Amygdala (tissue), 56 donors: ENCODE results near the gene CMTM1.
A peak's percentile ranks its signal among the peaks of the same experiment; 100 is the strongest.

ENCODE experiments used
- DNase-seq, 56 donors: peaks; one replicate each; lab custom pipeline; 2025; lab: John Stamatoyannopoulos, UW

CMTM1 gene, protein sequence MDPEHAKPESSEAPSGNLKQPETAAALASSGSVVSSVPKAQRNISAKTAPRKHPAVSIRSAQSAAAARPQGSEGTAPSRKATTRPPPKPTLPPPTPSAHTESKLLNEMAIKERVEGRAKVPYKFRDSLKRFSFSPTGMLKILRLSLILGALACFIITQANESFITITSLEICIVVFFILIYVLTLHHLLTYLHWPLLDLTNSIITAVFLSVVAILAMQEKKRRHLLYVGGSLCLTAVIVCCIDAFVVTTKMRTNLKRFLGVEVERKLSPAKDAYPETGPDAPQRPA

DNA sequence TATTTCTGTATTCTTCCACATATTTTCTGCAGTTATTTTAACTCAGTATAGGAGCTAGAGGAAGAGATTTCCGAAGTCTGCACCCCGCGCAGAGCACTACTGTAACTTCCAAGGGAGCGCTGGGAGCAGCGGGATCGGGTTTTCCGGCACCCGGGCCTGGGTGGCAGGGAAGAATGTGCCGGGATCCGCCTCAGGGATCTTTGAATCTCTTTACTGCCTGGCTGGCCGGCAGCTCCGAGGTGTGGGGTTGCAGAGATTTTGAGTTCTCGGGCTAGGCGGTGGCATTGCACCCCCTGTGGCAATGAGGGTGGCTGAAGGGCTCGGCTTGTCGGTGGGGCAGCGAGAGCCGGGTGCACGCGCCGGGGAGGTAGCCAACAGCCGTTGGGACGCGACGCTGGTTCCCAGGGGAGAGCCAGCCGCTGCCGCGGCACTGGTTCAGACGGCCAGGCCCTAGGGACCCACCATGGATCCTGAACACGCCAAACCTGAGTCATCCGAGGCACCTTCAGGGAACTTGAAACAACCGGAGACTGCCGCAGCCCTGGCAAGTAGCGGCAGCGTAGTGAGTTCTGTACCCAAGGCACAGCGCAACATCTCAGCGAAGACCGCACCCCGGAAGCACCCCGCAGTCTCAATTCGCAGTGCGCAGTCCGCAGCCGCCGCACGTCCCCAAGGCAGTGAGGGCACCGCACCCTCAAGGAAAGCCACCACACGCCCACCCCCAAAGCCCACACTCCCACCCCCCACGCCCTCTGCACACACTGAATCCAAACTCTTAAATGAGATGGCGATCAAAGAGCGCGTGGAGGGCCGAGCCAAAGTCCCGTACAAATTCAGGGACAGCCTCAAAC is at the start of gene CMTM1:
TSS of gene CMTM1 (plus strand) at position 389 of the 851 bp plus-strand sequence. CDS start at position 464, 75 bp downstream.
- DNase-seq, result no peak

DNA sequence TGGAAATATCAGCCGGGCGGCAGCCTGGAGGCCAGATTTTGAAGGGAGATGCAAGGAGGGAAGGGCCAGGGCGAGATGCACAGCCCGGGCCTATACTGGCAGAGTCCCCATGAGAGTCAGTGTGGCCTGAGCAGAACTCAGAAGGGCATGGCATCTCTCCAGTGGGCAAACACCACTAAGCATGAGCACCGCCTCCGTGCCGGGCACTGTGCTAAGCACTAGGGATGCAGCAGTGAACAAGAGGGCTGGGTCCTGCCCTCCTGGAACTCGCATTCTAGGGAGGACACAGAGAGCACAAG is 49.8 kb upstream of the CMTM1 start:
- peak in 2 of 56 donors; percentile 84 to 91 for DNase-seq

DNA sequence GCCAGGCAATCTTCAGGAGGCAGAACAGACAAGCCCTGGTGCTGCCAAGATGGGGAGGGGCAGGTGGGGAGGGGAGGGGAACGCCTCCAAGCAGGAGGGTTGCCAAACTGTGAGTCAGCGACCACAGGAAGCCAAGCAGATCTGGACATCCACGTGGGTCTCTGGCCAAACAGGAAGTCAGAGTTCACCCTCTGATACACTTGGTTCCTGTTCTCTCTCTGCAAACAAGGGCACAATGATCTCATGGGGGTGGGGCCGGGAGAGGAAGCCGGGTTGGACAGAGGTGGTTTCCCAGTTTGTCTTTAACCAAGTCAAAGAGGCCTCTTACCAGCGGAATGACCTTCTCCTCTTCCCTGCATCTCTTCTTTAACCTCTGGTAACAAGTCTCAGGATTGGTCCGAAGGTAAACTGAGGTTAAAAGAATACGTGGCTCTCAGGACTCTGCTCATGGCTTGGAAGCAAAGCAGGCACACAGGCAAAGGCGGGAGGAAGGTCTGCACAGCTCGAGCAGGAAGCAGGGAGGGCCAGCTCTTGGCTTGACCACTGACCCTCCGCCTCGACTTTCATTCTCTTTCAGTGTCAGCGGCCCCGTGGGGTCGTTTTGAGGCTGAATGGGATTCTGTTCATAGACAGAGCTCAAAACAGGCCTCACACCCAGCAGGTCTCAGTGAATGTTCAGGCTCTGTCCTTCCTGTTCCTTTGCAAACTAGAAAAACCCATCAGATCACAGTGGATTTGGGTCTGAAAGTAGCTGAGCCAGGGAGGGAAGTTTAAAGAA is 49.2 kb upstream of the CMTM1 start:
- DNase-seq, result peak; percentile 47 to 97 (median 88)

DNA sequence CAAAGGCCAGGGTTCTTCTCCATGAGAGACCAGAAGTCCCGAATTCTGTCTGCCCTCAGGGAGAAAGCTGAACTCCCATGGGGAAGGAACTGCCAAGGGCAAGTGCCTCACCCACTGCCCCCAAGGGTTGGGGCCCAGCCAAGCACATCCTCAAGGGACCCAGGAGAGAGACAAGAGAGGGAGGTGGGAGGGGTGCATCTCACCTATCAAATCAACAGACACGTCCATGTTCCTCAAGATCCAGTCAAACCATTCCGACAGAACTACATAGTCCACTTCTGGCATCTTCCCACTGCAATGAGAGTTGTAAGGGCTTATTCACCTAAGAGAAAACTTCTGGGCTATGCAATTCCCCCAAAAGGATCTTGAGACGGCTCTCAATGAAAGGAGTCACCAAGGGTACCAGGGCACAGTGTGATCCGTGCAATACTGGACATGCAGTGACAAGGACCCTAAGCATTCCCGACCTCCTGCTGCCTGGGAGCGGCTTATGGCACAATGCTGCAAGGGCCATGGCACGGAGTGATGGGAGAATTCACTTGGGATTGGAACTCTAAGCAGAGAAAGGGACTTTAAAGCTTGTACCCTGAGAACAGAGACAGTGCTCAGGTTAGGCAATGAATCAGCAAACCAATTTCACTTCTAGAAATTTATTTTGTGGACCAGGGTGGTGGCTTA is 48.5 kb upstream of the CMTM1 start:
- peak in 1 of 56 donors; percentile 34 for DNase-seq

DNA sequence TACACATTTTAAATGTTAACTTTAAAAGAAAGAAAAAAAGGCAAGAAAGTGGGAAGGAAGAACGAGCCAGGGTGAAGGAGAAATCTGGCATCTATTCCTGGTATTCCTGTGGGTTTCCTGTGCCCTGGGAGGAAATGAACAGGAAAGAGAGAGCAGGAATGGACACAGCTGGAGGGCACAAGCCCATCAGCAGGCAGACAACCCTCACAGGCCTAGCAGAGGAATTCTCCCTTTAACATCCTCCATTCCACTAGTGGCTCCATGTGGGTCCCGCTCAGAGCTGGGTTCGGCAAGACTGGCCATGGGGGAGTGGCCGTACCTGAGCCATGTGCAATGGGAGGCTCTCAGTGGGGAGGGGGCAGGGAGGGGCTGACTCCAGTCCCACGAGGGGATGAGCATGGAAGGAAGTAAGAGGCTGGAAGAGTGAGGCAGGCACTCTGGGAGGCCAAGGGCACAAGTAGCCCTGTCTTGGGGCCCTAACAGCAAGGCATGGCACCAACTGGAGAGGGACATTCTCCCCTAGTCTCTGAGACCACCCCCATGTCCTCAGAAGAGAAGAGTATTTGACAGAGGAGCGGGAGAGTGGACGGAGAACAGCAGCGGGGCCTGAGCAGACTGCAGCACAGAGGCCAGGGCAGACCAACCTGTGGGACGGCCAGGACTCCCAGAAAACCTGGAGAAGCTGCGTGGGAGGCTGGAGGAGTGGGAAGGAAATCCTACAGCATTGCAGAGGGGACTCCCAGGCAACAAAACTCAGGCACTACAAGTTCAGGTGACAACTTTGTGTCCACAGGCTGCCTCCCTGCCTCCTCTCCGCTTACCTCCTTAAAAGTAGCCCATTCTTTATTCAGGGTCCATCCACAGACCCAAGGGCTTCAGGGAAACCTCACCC is 46.5 kb upstream of the CMTM1 start:
- no peak for DNase-seq

DNA sequence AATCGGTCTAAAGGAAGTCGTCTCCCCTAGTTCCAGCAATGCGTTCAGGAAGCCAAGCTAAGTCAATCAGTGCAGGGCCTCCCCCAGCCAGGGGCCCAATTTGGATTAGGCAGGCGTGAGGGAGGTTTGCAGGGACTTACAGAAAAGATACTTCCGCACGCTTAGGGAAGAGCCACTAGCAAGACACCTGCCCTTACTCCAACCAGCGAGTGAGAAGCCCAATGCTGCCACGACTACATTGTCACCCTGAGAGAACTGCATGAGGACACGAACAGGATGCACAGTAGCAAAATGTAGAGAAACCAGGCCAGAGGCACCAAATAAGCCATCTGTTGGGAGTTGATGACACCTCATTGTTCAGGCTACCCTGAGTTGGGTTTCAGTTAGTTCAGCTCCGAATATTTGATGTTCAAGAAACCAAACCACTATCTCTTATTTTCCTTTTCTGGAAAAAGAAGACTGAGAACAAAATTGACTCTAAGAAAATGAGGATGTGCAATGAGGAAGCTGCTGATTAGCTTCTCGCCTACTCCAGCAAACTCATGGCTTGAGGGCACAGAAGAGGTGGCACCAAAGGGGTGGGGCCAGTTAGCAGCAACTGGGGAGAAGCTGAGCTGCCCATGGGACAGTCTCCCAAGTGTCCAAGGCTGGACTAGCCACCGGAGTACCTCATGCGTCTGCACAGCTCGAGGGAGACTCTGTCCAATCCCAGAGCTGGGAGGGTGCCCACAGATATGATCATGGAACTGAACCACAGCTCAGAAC is 45.7 kb upstream of the CMTM1 start:
- peak in 7 of 56 donors; percentile 15 to 54 (median 35) for DNase-seq

DNA sequence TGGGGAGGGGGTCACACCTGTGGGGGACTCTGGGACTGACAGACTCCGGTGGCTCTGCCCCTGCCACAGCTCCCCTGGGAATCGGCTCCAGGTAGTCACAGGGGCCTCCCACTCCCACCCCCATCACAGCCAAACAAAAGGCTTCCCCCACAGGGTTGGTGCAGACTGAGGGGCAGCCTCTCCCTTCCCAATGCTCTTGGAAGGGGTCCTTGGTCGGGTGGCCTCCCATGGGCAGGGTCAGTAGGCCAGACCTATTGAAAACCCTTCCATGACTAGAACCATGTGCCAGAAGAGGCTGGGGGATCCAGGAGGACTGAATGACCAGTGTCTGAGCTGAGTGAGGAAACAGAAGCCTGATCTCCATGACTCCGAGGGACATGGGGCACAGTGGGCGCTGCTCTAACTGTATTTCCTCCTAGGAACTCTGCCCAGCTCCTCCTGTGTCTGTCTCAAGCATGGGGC is 45.0 kb upstream of the CMTM1 start:
- no peak for DNase-seq

DNA sequence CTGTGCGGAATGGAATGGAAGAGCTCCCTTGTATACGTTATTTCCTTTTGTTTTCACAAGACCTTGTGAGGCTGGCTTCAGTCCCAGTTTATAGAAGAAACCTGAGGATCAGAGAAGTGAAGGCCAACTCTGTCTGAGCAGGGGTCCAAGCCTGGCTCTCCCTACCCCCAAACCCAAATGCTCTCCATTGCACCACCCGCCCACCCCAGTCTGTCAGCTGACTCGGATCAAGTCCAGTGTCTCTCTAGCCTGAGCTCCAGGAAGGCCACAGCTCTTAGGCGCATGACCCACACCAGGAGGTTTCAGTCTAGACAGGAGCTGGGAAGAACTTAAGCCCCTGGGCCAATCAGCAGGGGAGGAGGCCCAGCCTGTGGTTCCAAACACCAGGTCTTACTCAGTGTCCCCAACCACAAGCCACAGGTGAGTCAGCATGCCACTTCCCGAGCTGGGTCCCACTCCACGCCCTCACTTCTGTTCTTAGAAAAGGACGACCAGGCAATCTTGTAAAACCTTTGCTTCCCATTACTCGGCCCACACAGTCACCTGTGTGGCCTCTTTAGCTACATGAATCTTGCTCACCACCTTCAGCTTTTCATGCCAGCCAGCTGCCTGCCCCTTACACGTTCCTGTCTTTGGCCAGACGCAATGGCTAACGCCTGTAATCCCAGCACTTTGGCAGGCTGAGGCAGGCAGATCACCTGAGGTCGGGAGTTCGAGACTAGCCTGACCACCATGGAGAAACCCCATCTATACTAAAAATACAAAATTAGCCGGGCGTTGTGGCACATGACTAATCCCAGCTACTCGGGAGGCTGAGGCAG is 44.1 kb upstream of the CMTM1 start:
- peak in 2 of 56 donors; percentile 12 to 13 for DNase-seq

DNA sequence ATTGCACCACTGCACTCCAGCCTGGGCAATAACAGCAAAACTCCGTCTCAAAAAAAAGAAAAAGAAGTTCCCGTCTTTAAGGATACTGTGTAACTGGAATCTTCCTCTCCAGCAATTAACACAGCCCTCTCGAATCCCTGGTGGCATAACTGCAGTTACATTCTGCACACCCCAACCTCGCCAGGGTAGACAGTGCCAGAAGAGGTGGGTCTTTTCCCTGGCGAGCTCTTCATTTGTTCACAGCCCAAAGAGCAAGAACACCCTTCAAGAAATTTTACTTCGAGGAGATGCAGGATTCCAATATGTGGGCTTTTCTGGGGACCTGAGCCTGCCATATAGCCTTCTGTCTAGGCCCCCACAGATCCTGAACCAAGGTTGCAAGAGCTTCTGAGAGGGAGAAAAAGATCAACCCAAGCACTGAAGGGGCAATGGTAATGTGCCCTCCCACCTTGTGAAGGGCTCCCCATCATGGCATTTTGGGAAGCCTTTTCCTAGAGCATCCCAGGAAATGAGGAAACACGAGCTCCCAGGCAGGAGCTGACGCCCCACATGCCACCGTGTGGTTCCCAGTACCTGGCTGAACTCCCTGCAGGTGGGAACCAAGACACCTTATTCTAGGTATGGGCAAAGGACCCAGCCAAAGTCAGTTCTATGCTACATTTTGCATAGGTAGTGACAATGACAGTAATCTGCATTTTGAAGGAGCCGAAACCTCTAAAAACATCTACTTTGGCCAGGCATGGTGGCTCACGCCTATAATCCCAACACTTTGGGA is 43.2 kb upstream of the CMTM1 start:
- no peak for DNase-seq

DNA sequence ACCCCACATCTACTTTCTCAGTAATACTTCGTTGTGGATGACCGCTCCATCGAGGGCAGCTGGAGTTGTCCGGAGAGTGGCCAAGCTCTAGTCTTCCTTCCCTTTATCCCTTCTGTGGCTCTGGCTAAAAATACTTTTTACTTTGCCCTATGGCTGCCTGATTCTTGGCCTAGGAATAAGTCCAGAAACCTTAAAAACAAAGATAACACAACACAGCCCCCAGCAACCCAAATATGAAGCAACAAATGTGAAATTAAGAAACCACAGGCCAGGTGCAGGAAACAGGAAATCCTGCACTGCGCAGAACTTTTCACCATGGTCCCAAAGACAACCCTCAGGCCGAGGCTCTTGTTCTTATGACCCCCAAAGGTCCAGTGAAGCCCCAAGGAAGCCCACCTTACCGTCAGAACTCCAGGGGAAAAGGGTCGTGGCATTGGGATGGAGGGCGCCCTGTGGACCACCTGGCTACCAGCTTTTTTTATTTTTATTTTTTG is 42.3 kb upstream of the CMTM1 start:
- DNase-seq, result no peak

DNA sequence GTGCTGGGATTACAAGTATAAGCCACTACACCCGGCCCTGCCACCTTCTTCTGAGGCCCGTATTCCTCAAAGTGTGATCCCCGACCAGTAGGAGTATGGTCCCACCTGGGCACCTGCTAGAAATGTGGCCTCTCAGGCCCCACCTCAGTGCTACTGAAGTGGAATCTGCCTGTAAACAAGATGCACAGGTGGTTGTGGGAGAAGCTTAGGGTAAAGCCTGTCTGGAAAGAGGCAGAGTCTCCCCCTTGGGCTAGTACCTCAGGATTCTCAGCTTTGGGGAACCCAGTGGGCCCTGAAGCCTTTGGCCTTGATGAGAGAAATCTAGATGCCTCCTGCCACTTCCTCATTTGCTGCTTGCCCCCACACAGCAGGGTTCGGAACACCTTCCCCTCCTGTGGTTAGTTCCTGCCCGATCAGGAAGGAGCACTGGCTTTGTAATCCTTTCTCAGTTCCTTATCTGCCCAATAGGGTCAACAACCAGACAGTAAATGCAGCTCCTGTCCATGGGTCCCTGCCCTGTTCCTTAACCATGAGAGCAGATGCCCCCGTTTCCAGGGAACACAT is 41.6 kb upstream of the CMTM1 start:
- peak in 11 of 56 donors; percentile 15 to 59 (median 30) for DNase-seq

DNA sequence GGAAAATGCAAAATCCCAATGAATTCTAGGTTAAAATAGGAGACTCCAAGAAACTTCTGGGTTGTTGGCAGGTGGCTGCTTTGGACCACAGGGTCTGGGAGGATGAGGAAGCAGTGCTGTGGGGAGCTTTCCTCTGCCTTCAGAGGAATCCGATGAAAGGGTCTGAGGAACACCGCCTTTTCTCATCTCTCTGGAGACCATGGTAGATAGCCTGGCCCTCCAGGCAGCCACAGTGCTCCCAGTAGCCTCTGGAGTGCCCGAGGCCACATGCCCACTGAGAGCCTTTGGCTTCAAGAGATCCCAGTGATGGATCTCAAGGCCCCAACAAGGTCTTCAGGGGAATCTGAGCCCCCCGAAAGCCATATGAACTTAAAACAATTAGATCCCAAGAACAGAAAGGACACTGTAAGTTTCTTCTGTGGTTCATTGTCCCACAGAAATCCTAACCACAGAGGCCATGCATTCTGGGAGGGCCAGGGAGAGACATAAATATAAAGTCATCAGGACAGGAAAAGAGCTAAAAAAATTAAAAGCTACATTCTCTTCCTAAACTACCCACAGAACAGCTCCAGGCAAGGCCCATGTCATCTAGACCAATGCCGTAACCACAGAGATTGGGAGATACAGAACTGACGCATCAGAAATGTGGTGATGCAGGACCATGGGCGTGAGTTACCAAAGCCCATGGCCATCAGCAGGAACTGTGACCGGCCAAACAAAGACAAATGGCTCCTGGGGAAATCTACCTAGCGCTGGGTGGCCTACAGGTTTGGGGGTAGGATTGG is 40.7 kb upstream of the CMTM1 start:
- no peak for DNase-seq

DNA sequence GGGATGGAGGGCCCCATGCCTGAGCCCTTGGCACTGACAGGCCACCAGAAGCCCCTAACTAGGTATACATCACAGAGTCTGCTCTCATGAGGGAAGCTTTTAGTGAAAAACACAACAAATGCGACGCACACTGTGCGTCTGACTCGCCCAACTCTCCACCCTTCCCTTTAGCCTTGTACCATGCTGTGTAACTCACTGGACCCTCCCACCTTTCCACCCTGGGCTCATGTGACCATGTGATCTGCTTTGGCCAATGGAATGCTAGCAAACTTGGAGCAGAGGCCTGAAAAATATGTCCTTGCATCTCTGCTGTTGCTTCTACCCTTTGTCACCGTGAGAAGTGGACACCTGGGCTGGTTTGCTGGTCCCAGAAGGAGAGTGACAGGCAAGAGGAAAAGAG is 37.9 kb upstream of the CMTM1 start:
- DNase-seq, result no peak

DNA sequence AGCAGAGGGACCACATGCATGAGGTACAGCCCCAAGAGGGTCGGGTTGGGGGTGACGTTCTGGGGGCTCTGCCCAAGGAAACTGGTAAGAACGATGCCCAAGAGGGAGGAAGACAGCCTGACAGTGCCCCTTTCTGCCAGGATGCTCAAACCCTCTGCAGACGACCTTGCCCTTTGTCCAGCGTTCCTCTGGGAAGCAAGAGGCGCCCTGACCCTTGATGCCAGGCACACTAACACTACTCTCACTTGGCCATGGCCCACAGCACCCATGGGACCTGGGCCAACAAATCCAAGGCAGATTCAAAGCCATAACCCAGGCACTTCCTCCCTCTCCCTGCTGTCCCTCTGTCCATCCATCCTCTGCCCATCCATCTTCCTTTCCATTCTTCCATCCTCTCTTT is 36.8 kb upstream of the CMTM1 start:
- DNase-seq, result no peak

DNA sequence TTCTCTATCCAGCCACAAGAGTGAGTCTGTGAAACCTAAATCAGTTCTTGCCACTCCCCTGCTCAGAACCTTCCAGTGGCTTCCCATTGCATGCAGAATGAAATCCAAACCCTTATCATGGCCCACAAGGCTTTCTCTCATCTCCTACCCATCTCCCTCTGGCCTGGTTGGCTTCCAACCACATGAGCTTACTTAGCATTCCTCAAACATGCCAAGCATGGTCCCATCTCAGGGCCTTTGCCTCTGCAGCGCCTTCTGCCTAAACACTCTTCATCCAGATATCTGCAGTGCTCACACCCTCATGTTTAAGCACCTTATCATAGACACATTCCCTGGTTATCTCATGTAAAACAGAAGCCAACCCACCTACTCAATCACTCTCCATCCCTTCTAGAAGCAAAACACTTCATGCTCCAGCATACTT is 31.9 kb upstream of the CMTM1 start:
- DNase-seq, result no peak

DNA sequence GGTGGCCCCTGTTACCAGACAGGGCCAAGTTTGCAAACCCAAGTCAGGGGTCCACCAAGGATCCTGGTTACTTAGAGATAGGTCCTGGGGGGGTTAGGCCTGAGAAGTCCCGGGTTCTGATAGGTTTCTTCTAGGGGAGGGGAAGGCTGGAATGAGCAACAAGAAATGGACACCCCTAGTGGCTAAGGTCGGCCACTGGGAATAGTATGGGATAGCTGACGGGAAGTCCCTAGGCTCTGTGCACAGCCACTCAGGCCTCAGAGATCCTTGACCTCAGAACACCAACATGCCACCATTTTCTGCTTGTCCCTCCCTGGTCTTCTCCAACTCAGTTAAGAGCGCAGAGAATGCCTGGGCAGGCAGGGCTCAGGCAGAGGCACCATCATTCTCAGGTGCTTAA is 29.7 kb upstream of the CMTM1 start:
- DNase-seq, result no peak
